Karpas-422 (cell line): Measurements from ENCODE around the gene TRAF3. TPM values are rescaled to one million over a fixed set of nuclear protein-coding genes. Genes with fewer than 3 reads are reported as not detected.

Experiments
- DNase-seq: peaks from one replicate; pipeline ENCODE4 v3.0.0-alpha.2; 2015
- H2AFZ ChIP-seq: fragments of 200-600 bp; sonication (generic); 2 replicates; pipeline ENCODE4 v1.6.1; 2014; ENCODE audit warnings: antibody characterized with exemption, low read length, mixed read lengths
- H3K27ac ChIP-seq: fragments of 200-600 bp; sonication (generic); 2 replicates; pipeline ENCODE4 v1.5.1; 2014; ENCODE audit warnings: mild to moderate bottlenecking, low read length, moderate library complexity
- H3K27me3 ChIP-seq: fragments of 200-600 bp; sonication (generic); 2 replicates; pipeline ENCODE4 v1.6.1; 2014; ENCODE audit warnings: low read length, mixed read lengths
- H3K36me3 ChIP-seq: fragments of 200-600 bp; sonication (generic); 2 replicates; pipeline ENCODE4 v1.6.1; 2014; ENCODE audit warnings: low read length, mixed read lengths; ENCODE audit not compliant: insufficient read depth
- H3K4me1 ChIP-seq: fragments of 200-600 bp; sonication (generic); 2 replicates; pipeline ENCODE4 v1.6.1; 2014; ENCODE audit warnings: mild to moderate bottlenecking, low read length, mixed read lengths
- H3K4me2 ChIP-seq: fragments of 200-600 bp; sonication (generic); 2 replicates; pipeline ENCODE4 v1.6.1; 2014; ENCODE audit warnings: low read length, low read depth, mild to moderate bottlenecking; ENCODE audit not compliant: poor library complexity, severe bottlenecking
- H3K4me3 ChIP-seq: fragments of 200-600 bp; sonication (generic); 2 replicates; pipeline ENCODE4 v1.5.1; 2014; ENCODE audit warnings: mild to moderate bottlenecking, antibody characterized with exemption, low read length, mixed read lengths
- H3K79me2 ChIP-seq: fragments of 200-600 bp; sonication (generic); 2 replicates; pipeline ENCODE4 v1.6.1; 2014; ENCODE audit warnings: mild to moderate bottlenecking, low read length, mixed read lengths
- H3K9ac ChIP-seq: fragments of 200-600 bp; sonication (generic); 2 replicates; pipeline ENCODE4 v1.6.0; 2014; ENCODE audit warnings: low read length
- H3K9me2 ChIP-seq: fragments of 200-600 bp; sonication (generic), shearing (Covaris generic); replicated peaks from 2 replicates; pipeline ENCODE4 v1.6.0; 2014; ENCODE audit warnings: mild to moderate bottlenecking, low read length, moderate library complexity; ENCODE audit not compliant: insufficient read depth
- H3K9me3 ChIP-seq: fragments of 300-700, 200-600 bp; sonication (generic); 2 replicates; pipeline ENCODE4 v1.6.1; 2014; ENCODE audit warnings: low read length, mixed read lengths
- H4K20me1 ChIP-seq: fragments of 200-600 bp; sonication (generic); 2 replicates; pipeline ENCODE4 v1.6.1; 2014; ENCODE audit warnings: mild to moderate bottlenecking, antibody characterized with exemption, low read length, low read depth; ENCODE audit not compliant: insufficient read depth
- small RNA-seq: library from RNA; depleted of rRNA; stranded (forward); fragments of <200 nt; gene quantifications from one replicate; pipeline ENCODE3, GENCODE V24; 2014
- total RNA-seq: library from RNA; depleted of rRNA; stranded (reverse); fragments of >200 nt; shearing (Covaris generic); gene quantifications from 2 replicates; pipeline ENCODE4 v1.2.3, GENCODE V29; 2014; ENCODE audit warnings: low replicate concordance; rRNA removed

TRAF3 gene
- total RNA-seq, 1 experiment from 2014 or later = 79.1 TPM

- Histone ChIP-seq H3K9me3 (no peaks in the 10 kb centered on the region), H2AFZ (no peak overlapping the region)
Observed at GRCh38 chr14:102952276-102952675, 175.0 kb downstream of the TRAF3 start.

DNA sequence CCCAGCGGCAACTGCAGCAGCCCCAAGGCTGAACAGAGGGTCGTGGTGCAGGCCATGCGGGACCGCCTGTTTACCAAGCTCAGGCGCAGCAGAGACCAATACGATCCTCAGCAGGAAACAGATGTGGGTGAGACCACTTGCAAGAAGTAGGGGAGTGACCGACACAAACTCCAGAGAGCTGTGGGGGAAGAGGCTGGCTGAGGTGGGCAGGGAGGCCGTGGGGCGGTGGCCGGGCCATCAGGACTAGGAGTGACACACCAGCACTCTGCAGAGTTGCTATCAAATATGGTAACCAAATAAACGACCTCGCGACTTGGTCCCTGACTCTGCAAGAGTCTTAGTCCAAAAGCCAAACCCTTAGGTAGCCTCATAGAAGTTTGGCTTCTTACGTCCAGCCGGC, 175.9 kb downstream of the TRAF3 start:
- Histone ChIP-seq H4K20me1 (no peaks in the 10 kb centered on the region), H3K4me3 (no peak overlapping the region), H3K36me3 (no peaks in the 10 kb centered on the region), H3K4me1 (peaks cover 17% of the 10 kb centered on the region), H3K9me2 (no peaks in the 10 kb centered on the region), H3K4me2 (no peak overlapping the region), H3K27me3 (no peaks in the 10 kb centered on the region), H3K9me3 (no peaks in the 10 kb centered on the region), H3K79me2 (no peaks in the 10 kb centered on the region), H3K9ac (no peak overlapping the region), H2AFZ (no peak overlapping the region), H3K27ac (no peak overlapping the region)
- no peak for DNase-seq

More at GRCh38 chr14:102952276-102952675, 175.0 kb downstream of the TRAF3 start:
- Histone ChIP-seq H3K79me2 (no peaks in the 10 kb centered on the region), H3K4me1 (peaks cover 23% of the 10 kb centered on the region), H3K4me2 (no peak overlapping the region), H3K9me2 (no peaks in the 10 kb centered on the region), H3K36me3 (no peaks in the 10 kb centered on the region), H3K9ac (no peak overlapping the region), H3K27ac (no peak overlapping the region), H4K20me1 (no peaks in the 10 kb centered on the region), H3K27me3 (no peaks in the 10 kb centered on the region), H3K4me3 (no peak overlapping the region)
- DNase-seq = no peak

DNA sequence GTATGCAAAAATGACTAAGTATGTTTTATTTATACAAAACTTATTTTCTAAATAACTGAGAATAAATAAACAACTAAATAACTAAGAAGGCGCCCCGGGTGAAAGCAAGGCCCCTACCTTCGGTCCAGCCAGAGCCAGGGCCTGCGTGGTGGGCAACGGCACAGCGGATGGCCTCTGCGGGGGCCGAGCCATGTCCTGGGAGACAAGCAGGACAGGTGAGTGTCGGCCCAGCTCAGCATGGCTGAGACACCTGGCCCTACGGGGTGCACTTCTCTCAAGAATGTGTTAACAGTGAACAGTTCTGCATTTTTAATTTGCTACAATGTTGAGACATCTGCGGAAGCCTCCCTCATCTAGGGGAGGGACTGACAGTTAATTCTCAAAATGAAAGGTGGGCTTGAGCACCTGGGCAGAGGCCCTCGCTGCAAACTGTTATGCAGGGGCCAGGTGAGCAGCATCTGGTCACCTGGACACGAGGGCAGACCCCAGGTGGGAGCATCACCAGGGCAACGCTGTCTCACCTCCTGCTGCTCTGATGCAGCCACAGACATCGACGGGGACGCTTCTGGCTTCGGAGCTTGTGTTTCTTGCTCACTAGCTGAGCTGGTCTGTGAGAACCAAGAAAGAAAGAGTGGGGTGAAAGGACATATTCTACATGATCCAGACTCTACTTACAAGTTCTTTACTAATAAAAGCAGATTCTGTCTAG, 177.0 kb downstream of the TRAF3 start:
- no peaks in the 10 kb centered on the region for H3K9me2 ChIP-seq
- no peak overlapping the region for H2AFZ ChIP-seq
- H3K4me3 ChIP-seq = no peak overlapping the region
- DNase-seq = no peak
- H3K9me3 ChIP-seq = no peaks in the 10 kb centered on the region
- no peaks in the 10 kb centered on the region for H4K20me1 ChIP-seq
- no peaks in the 10 kb centered on the region for H3K27me3 ChIP-seq
- peaks cover 10% of the 10 kb centered on the region for H3K4me1 ChIP-seq
- no peak overlapping the region for H3K27ac ChIP-seq
- H3K9ac ChIP-seq = no peak overlapping the region
- no peaks in the 10 kb centered on the region for H3K36me3 ChIP-seq
- no peaks in the 10 kb centered on the region for H3K79me2 ChIP-seq
- no peak overlapping the region for H3K4me2 ChIP-seq

GRCh38 chr14:102955636-102956408, 178.6 kb downstream of the TRAF3 start:
- DNase-seq = no peak
- no peaks in the 10 kb centered on the region for H3K36me3 ChIP-seq
- no peaks in the 10 kb centered on the region for H3K27me3 ChIP-seq
- H3K4me2 ChIP-seq = no peak overlapping the region
- H3K27ac ChIP-seq = no peak overlapping the region
- no peaks in the 10 kb centered on the region for H3K9me2 ChIP-seq
- H3K9ac ChIP-seq = no peak overlapping the region
- no peaks in the 10 kb centered on the region for H3K9me3 ChIP-seq
- no peaks in the 10 kb centered on the region for H3K4me1 ChIP-seq
- no peaks in the 10 kb centered on the region for H3K79me2 ChIP-seq
- H3K4me3 ChIP-seq = no peak overlapping the region
- H4K20me1 ChIP-seq = no peaks in the 10 kb centered on the region
- no peak overlapping the region for H2AFZ ChIP-seq

- Histone ChIP-seq H3K9ac (no peak overlapping the region), H3K27me3 (no peaks in the 10 kb centered on the region), H3K9me3 (no peaks in the 10 kb centered on the region), H3K27ac (no peak overlapping the region), H2AFZ (no peak overlapping the region), H3K9me2 (no peaks in the 10 kb centered on the region), H4K20me1 (no peaks in the 10 kb centered on the region), H3K79me2 (no peaks in the 10 kb centered on the region), H3K36me3 (no peaks in the 10 kb centered on the region), H3K4me3 (no peak overlapping the region), H3K4me1 (no peaks in the 10 kb centered on the region), H3K4me2 (no peak overlapping the region)
- no peak for DNase-seq
Observed at GRCh38 chr14:102957222-102957621, 180.0 kb downstream of the TRAF3 start.

DNA sequence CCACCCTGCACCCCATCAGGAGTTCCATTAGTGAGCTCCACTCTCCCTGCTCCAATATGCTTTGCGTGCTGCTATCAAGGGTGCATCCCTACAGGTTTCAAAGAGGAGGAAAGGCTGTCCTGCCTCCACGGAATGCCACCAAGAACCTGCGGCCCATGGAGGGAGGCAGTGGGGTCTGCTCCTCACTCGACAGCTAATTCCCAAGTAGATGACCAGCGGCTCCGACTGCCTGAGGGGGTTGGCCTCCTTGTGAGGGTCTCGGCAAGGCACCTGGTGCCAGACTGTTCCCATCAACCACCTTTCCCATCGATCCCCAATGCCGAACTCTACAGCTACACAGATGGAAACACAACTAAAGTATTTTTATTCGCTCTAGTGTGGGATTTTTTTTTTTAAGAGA, 181.2 kb downstream of the TRAF3 start:
- H4K20me1 ChIP-seq = no peaks in the 10 kb centered on the region
- H3K79me2 ChIP-seq = no peaks in the 10 kb centered on the region
- no peaks in the 10 kb centered on the region for H3K27me3 ChIP-seq
- no peaks in the 10 kb centered on the region for H3K36me3 ChIP-seq
- no peaks in the 10 kb centered on the region for H3K9me2 ChIP-seq
- no peak overlapping the region for H3K9ac ChIP-seq
- H3K4me1 ChIP-seq = no peaks in the 10 kb centered on the region
- no peak overlapping the region for H3K27ac ChIP-seq
- no peak overlapping the region for H2AFZ ChIP-seq
- H3K4me2 ChIP-seq = no peak overlapping the region
- H3K9me3 ChIP-seq = no peaks in the 10 kb centered on the region
- no peak for DNase-seq
- H3K4me3 ChIP-seq = no peak overlapping the region

Small RNA genes lying within 50 kb of the gene (small RNA-seq; reads per million reads assigned to genes)
- gene RNU6-1316P = not detected

Other genes starting within 250 kb of the TRAF3 start
- gene RCOR1, start 184.8 kb upstream of the TRAF3 start, total RNA-seq = 23.3 and 46.9 TPM in 2 replicates
- 7.7 and 16.7 TPM in 2 replicates for gene AMN, start 145.2 kb downstream of the TRAF3 start, total RNA-seq